Measurements from ENCODE around the gene ZNF644.

- TF ChIP-seq CTCF (IDR thresholded peaks at IDR 0.05; ENCODE audit: low read depth, low read length, poor library complexity, severe bottlenecking) (no peak), EZH2phosphoT487 (IDR thresholded peaks at IDR 0.05; ENCODE audit: borderline replicate concordance, low read length) (no peak)
Observed at GRCh38 chr1:90977522-90977921, 44.3 kb downstream of the ZNF644 start.

All from DOHH2 (cell line).